AG10803 (cell line): ENCODE data around the gene MAGEA12.
"Not testable (repeated sequence)": the region's sequence is repeated elsewhere in the genome, so short reads cannot be mapped to it uniquely, and the experiment has no call there.

Source experiments
- DNase-seq: peaks from one replicate; pipeline ENCODE4 v3.0.0; 2010; ENCODE audit warnings: low read depth
- H3K4me3 ChIP-seq: 2 replicates; pipeline ENCODE4 v1.5.1; 2011; ENCODE audit warnings: mild to moderate bottlenecking, low read length, control low read depth
- TF ChIP-seq, protein P1 (sequence below): conservative IDR thresholded peaks from 2 replicates; pipeline ENCODE4 v1.5.1; 2011; ENCODE audit warnings: mild to moderate bottlenecking, low read length, control low read depth, inconsistent platforms

The MAGEA12 gene

DNA sequence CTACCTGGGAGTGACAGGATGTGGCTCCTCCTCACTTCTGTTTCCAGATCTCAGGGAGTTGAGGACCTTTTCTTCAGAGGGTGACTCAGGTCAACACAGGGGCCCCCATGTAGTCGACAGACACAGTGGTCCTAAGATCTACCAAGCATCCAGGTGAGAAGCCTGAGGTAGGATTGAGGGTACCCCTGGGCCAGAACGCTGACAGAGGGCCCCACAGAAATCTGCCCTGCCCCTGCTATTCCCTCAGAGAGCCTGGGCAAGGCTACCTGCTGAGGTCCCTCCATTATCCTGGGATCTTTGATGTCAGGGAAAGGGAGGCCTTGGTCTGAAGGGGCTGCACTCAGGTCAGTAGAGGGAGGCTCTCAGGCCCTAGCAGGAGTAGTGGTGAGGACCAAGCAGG is 1.5 kb downstream of the MAGEA12 start:
- H3K4me3 ChIP-seq, result no peak overlapping the region
- TF ChIP-seq, protein P1, sequence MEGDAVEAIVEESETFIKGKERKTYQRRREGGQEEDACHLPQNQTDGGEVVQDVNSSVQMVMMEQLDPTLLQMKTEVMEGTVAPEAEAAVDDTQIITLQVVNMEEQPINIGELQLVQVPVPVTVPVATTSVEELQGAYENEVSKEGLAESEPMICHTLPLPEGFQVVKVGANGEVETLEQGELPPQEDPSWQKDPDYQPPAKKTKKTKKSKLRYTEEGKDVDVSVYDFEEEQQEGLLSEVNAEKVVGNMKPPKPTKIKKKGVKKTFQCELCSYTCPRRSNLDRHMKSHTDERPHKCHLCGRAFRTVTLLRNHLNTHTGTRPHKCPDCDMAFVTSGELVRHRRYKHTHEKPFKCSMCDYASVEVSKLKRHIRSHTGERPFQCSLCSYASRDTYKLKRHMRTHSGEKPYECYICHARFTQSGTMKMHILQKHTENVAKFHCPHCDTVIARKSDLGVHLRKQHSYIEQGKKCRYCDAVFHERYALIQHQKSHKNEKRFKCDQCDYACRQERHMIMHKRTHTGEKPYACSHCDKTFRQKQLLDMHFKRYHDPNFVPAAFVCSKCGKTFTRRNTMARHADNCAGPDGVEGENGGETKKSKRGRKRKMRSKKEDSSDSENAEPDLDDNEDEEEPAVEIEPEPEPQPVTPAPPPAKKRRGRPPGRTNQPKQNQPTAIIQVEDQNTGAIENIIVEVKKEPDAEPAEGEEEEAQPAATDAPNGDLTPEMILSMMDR, result no peak
- DNase-seq, result no peak

DNA sequence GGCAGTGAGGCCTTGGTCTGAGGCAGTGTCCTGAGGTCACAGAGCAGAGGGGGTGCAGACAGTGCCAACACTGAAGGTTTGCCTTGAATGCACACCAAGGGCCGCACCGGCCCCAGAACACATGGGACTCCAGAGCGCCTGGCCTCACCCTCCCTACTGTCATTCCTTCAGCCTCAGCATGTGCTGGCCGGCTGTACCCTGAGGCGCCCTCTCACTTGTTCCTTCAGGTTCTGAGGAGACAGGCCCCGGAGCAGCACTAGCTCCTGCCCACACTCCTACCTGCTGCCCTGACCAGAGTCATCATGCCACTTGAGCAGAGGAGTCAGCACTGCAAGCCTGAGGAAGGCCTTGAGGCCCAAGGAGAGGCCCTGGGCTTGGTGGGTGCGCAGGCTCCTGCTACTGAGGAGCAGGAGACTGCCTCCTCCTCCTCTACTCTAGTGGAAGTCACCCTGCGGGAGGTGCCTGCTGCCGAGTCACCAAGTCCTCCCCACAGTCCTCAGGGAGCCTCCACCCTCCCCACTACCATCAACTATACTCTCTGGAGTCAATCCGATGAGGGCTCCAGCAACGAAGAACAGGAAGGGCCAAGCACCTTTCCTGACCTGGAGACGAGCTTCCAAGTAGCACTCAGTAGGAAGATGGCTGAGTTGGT is 2.4 kb downstream of the MAGEA12 start:
- no peak overlapping the region for H3K4me3 ChIP-seq
- DNase-seq, result no peak
- TF ChIP-seq, protein P1, result no peak

DNA sequence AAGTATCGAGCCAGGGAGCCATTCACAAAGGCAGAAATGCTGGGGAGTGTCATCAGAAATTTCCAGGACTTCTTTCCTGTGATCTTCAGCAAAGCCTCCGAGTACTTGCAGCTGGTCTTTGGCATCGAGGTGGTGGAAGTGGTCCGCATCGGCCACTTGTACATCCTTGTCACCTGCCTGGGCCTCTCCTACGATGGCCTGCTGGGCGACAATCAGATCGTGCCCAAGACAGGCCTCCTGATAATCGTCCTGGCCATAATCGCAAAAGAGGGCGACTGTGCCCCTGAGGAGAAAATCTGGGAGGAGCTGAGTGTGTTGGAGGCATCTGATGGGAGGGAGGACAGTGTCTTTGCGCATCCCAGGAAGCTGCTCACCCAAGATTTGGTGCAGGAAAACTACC is 3.0 kb downstream of the MAGEA12 start:
- not testable (repeated sequence) for H3K4me3 ChIP-seq

DNA sequence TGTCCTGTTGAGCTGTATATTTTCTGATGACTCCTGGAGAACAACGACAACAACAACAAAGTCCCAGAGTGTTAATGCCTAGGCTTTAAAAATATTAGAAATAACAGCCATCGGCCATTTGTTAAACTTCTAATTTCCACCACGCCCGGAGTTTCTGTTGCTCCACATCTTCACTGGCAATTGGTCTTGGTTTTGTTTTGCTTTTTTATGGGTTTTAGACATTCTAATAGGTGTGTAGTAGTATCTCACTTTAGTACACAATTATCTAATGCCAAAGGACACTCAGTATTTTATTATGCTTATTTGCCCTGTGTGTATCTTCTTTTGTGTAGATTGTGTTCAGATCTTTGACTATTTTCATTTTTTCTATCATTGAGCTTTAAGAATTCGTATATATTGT is 5.0 kb downstream of the MAGEA12 start:
- DNase-seq, result no peak
- H3K4me3 ChIP-seq, result no peak overlapping the region
- TF ChIP-seq, protein P1, result no peak

More for the DNA sequence above, 3.0 kb downstream of the MAGEA12 start:
- not testable (repeated sequence) for DNase-seq

DNA sequence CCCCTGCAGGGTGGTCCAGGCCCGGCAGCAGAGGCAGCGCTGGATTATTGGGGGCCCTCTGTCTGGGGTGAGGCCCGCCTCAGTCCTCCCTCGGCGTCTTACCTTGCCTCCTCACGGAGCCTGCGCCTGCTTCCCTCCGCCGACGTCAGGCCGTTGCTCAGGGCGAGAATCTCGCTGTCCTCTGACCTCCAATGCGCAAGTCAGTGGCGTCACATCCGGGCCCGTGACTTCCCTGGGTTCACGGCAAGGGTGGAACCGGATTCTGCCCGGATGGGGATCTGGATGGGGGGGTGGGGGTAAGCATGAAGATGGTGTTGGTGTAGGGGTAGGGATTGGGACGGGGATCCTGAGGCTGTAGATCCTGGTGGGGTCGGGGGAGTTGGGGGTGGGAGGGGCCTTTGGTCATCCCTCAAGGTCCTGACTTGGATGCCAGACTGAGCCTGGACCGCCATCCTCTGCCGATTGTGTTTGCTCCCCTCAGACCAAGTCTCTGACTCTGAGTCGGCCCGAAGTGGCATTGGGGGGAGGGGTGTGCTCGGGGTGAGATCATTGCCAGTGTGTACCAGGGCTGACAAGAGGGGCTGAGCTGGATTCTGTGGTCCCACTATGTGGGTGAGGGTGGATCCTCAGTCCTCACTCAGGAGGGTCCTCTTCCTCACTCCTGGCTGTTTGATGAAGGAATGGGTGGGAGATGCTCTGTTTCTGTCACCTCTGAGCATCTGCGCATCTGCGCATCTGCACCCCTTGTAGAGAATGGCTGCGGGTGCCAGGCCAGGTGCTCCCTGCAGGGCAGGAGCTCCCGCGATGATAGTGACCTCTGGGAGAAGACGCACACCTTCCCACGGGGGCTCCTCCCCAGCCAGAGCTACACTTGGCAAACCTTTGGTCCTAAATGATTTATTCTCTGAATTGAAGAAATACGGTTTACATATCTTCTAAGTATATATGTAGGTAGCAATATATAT is 20.4 kb downstream of the MAGEA12 start, which contains the start of gene MAGEA2:
Gene MAGEA2, minus strand, starts transcription at position 157 of the 965 bp plus-strand sequence. CDS start 2,479 bp downstream, outside the sequence.
- not testable (repeated sequence) for DNase-seq

DNA sequence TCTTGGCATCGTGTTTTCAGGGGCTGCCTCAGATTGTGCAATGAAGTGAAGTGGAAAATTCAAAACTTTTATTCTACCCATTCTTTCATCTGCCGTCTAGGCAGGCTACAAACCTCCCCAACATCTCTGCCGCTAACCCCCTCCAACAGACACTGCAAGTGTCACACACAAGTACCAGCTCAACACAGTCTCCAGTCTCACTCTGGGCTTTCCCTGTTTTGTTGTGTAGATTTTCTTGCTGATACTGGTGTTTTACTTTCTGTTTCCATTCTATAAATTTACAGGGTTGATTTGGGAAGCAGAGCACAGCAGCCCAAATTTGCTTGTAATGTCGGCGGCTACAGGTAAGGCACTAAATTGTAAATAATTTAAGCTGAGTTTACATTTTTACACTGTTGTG is 21.3 kb downstream of the MAGEA12 start:
- H3K4me3 ChIP-seq, DNase-seq: not testable (repeated sequence)

More for the DNA sequence above, 20.4 kb downstream of the MAGEA12 start, which contains the start of gene MAGEA2:
- H3K4me3 ChIP-seq, result not testable (repeated sequence)

DNA sequence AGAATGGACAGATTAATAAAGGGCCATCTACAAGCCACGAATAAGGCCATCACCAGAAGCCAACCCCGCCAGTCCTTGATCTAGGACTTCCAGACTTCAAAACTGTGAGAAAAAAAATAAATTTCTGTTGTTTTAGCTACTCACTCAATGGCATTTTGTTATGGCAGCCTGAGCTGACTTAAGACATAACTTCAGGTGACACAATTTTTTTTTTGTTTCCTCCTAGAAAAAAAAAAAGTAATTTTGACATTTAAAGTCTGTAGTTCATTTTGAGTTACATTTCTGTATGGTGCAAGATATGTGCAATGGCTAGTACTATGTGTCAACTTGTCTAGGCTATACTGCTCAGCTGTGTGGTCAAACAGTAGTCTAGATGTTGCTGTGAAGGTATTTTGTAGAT is 25.4 kb downstream of the MAGEA12 start, which contains the start of gene CSAG3:
Gene CSAG3, plus strand, starts transcription at position 301 of the 400 bp plus-strand sequence.
- H3K4me3 ChIP-seq, DNase-seq: not testable (repeated sequence)

DNA sequence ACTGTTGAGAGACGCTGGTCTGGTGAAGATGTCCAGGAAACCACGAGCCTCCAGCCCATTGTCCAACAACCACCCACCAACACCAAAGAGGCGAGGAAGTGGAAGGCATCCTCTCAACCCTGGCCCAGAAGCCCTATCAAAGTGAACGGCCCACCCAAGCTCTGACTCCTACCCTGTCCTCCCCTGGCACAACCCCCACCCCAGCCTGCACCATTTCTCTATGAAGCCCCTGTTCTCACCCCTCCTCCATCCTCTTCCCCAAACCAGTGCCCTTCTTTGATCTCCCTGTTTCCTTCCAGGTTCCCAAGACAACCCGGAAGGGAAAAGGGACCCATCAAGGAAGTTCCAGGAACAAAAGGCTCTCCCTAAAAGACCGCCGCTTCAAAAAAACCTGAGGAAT is 26.0 kb downstream of the MAGEA12 start:
- not testable (repeated sequence) for DNase-seq, H3K4me3 ChIP-seq

DNA sequence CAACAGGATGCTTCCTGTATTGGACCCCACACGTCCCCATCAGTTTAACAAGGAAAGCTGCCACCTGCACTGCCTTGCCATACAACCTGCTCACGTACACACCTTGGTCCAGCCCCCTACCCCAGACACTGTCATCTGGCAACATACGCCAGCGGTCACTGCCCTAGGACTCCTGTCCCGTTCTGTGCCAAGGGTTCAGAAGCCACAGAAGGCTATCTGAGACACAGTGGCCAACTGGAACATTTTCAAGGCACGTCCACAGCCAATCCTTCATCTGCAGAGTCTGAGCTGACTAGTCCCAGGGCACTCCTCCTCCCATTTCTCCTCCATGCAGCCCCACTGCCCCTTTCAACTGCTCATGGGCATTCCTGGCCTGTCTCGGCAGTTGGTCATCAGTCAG is 28.0 kb downstream of the MAGEA12 start:
- not testable (repeated sequence) for DNase-seq

DNA sequence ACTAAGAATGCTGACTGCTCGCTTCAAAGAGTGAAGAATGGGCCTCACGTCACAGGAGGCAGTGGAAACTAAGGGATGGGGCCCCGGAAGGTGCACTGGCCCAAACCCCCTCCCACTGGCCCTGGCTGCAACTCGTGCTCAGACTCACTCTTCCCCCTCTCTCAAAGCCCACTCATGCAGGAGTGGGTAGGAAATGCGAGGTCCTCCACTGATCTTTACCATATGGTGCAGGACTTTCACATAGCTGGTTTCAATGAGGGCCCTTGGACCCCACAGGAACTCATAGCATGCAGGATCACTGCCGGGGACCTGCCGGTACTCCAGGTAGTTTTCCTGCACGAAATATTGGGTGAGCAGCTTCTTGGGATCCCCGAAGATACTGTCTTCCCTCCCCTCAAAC is 33.0 kb downstream of the MAGEA12 start:
- DNase-seq, H3K4me3 ChIP-seq: not testable (repeated sequence)

More for the DNA sequence above, 28.0 kb downstream of the MAGEA12 start:
- H3K4me3 ChIP-seq, result not testable (repeated sequence)

DNA sequence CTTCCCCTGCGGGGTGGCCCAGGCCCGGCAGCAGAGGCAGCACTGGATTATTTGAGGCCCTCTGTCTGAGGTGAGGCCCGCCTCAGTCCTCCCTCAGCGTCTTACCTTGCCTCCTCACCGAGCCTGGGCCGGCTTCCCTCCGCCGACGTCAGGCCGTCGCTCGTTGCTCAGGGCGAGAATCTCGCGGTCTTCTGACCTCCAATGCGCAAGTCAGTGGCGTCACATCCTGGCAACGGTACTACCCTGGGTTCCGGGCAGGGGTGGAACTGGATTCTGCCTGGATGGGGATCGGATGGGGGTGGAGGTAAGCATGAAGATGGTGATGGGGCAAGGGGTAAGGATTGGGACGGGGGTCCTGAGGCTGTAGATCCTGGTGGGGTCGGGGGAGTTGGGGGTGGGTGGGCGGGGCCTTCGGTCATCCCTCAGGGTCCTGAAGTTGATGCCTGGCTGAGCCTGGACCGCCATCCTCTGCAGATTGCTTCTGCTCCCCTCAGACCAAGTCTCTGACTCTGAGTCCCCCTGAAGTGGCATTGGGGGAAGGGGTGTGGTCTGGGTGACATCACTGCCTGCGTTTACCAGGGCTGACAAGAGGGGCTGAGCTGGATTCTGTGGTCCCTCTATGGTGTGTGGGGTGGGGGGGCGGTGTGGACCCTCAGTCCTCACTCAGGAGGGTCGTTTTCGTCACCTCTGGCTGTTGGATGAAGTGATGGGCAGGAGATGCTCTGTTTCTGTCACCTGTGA is 36.2 kb downstream of the MAGEA12 start, which contains the start of gene MAGEA6:
Gene MAGEA6, minus strand, starts transcription at position 141 of the 741 bp plus-strand sequence. CDS start 2,039 bp downstream, outside the sequence.
- H3K4me3 ChIP-seq, DNase-seq: not testable (repeated sequence)

DNA sequence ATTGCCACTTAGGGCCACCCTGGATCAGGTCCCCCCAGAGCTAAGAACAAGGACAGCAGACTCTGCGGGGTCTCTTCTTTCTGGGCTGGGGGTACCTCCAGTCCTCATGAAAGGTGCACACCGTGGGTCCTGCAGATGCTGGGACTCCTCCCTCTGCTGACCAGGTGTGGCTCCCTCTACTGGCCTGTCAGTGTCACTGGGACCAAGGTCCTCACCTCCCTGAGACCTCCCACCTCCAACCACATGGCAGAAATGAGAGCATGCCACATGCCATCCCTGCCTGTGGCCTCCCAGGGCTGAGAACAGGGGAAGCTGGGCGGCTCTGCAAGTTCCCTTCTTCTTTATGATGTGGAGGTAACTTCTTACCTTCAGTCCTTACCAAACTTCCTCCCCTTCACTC is 53.5 kb downstream of the MAGEA12 start:
- H3K4me3 ChIP-seq, DNase-seq: not testable (repeated sequence)
